Effector memory CD8-positive, alpha-beta T cell (primary cell): Measurements from ENCODE around the gene PLCL2.

ENCODE experiments used
- ATAC-seq: fragments of 150-1000 bp; cut with Tn5 transposase; replicated peaks from 2 replicates; pipeline ENCODE4 v1.10.0; 2021; ENCODE audit warnings: mild to moderate bottlenecking, moderate library complexity
- DNase-seq, 3 experiments: peaks; one replicate each; pipeline ENCODE4 v3.0.0; 2021
- H3K27ac Mint-ChIP-seq, 2 donors: one replicate each; pipeline ENCODE4 v1.8.0; 2022; ENCODE audit warnings: mild to moderate bottlenecking in 2 of 2, mixed read lengths in 2 of 2, moderate library complexity in 2 of 2
- H3K27me3 Mint-ChIP-seq, 2 donors: one replicate each; pipeline ENCODE4 v1.8.0; 2022; ENCODE audit warnings: mixed read lengths in 2 of 2
- H3K36me3 Mint-ChIP-seq: one replicate; pipeline ENCODE4 v1.8.0; 2022; ENCODE audit warnings: mild to moderate bottlenecking, moderate library complexity, mixed read lengths; ENCODE audit not compliant: insufficient read depth
- H3K4me1 Mint-ChIP-seq, 2 donors: one replicate each; pipeline ENCODE4 v1.8.0; 2022; ENCODE audit warnings: low read depth in 2 of 2, mixed read lengths in 2 of 2
- H3K4me3 Mint-ChIP-seq, 2 donors: one replicate each; pipeline ENCODE4 v1.8.0; 2022; ENCODE audit warnings: mild to moderate bottlenecking in 2 of 2, mixed read lengths in 2 of 2, moderate library complexity in 2 of 2
- H3K9me3 Mint-ChIP-seq, 2 donors: one replicate each; pipeline ENCODE4 v1.8.0; 2022; ENCODE audit warnings: mixed read lengths in 2 of 2

PLCL2 gene

DNA sequence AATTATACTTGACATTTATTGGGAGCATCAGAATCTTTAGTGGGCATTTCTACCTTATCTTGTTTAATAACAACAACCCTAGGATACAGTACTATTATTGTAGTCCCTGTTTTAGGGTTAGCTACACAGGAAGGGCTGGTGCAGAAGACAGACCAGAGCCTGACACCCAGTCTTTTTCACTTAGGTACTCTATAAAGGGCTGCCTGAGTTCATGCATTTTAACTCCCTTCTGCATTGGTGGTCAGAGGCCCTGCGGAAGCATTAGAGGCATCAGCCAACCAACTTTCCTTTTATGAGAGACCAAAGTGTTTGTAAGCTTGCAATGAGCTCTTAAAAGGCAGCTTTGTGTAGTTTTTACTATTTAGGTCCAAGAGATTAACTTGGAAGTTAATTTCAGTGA lies 105.4 kb downstream of the PLCL2 start:
- DNase-seq: no peak
- no peaks in the 10 kb centered on the region for H3K9me3 Mint-ChIP-seq
- H3K36me3 Mint-ChIP-seq: peaks cover 6% of the 10 kb centered on the region
- no peak for ATAC-seq
- peak overlapping the region in 1 of 2 donors; percentile 4 for H3K4me3 Mint-ChIP-seq
- H3K27ac Mint-ChIP-seq: peak overlapping the region in 1 of 2 donors; percentile 71
- no peaks in the 10 kb centered on the region for H3K27me3 Mint-ChIP-seq
- peaks cover 46 to 80% of the 10 kb centered on the region in 2 donors for H3K4me1 Mint-ChIP-seq

GRCh38 chr3:16992198-16992597 lies 107.4 kb downstream of the PLCL2 start:
- H3K4me1 Mint-ChIP-seq: peaks cover 57 to 81% of the 10 kb centered on the region in 2 donors
- peak overlapping the region; percentile 22 to 49 for H3K4me3 Mint-ChIP-seq
- H3K36me3 Mint-ChIP-seq: peaks cover 6% of the 10 kb centered on the region
- no peaks in the 10 kb centered on the region for H3K9me3 Mint-ChIP-seq
- peak overlapping the region; percentile 7 to 20 for H3K27ac Mint-ChIP-seq
- H3K27me3 Mint-ChIP-seq: no peaks in the 10 kb centered on the region
- ATAC-seq: peak; percentile 52
- DNase-seq: no peak

GRCh38 chr3:16993227-16993626 lies 108.5 kb downstream of the PLCL2 start:
- H3K27ac Mint-ChIP-seq: peak overlapping the region in 1 of 2 donors; percentile 82
- H3K4me3 Mint-ChIP-seq: no peak overlapping the region
- H3K9me3 Mint-ChIP-seq: no peaks in the 10 kb centered on the region
- peaks cover 58 to 85% of the 10 kb centered on the region in 2 donors for H3K4me1 Mint-ChIP-seq
- DNase-seq: no peak
- peaks cover 9% of the 10 kb centered on the region for H3K36me3 Mint-ChIP-seq
- H3K27me3 Mint-ChIP-seq: no peaks in the 10 kb centered on the region
- no peak for ATAC-seq

GRCh38 chr3:16994854-16995525 lies 110.2 kb downstream of the PLCL2 start:
- DNase-seq (no peak), ATAC-seq (peak; percentile 17)
- peak overlapping the region; percentile 13 to 58 for H3K4me3 Mint-ChIP-seq
- H3K9me3 Mint-ChIP-seq: no peaks in the 10 kb centered on the region
- peaks cover 61 to 84% of the 10 kb centered on the region in 2 donors for H3K4me1 Mint-ChIP-seq
- H3K27me3 Mint-ChIP-seq: no peaks in the 10 kb centered on the region
- H3K27ac Mint-ChIP-seq: peak overlapping the region; percentile 82 to 87
- H3K36me3 Mint-ChIP-seq: peaks cover 9% of the 10 kb centered on the region

- peak overlapping the region; percentile 82 to 87 for H3K27ac Mint-ChIP-seq
- no peaks in the 10 kb centered on the region for H3K27me3 Mint-ChIP-seq
- H3K4me3 Mint-ChIP-seq: peak overlapping the region; percentile 15 to 20
- H3K4me1 Mint-ChIP-seq: peaks cover 61 to 84% of the 10 kb centered on the region in 2 donors
- peaks cover 9% of the 10 kb centered on the region for H3K36me3 Mint-ChIP-seq
- peaks cover 0 to 3% of the 10 kb centered on the region in 2 donors for H3K9me3 Mint-ChIP-seq
- ATAC-seq (no peak), DNase-seq (no peak)
These were observed 110.8 kb downstream of the PLCL2 start for GRCh38 chr3:16995601-16996000.

DNA sequence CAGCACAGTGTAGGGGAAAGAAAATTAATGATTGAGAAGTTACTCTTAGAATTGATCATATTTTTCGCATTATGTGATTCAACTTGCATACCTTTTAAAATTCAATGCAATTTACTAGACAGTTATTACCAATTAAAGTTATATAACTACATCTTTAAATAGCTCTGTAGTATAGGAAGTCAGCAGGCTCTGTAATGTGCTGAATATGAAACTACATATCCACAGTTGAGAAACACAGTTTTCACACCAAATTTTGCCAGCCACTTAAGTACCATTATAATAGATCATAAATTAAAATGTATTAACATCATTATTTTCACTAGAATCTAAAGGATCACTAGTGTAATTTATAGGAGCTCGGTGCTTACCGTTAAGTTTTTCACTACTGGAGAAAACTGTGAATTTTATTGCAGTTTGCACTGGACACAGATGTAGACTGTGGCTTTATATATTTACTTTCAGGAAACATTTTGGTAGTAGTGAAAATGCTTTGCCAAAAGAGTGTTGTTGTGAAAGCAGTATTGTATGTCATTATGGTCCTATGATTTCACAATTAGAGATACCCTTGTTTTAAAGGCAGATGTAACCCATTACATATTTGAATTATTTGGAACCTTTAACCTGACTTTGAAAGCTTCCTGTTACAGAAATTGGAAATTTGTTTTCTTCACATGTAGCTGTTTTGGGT lies 113.6 kb downstream of the PLCL2 start:
- Mint-ChIP-seq H3K9me3 (peaks cover 0 to 3% of the 10 kb centered on the region in 2 donors), H3K4me1 (peaks cover 50 to 84% of the 10 kb centered on the region in 2 donors), H3K4me3 (no peak overlapping the region), H3K36me3 (peaks cover 6% of the 10 kb centered on the region), H3K27me3 (no peaks in the 10 kb centered on the region), H3K27ac (peak overlapping the region in 1 of 2 donors; percentile 78)
- no peak for DNase-seq
- ATAC-seq: no peak

DNA sequence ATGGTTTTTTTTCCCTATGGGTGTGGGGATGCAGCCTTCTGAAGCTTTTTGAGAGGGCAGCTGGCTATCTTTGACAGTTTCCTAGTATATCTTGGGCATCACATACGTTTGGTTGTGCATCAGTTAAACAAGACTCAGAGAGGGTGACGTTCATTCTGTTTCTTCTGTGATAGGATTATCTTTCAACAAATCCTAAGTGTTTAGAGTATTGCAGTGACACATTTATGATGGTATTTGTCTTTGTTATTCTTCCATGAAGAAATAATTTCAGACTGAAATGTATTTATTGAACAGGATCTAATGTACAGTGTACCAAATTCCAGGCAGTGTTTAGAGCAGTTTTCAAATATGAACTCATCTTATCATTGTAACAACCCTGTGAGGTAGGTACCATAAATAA lies 114.4 kb downstream of the PLCL2 start:
- Mint-ChIP-seq H3K4me1 (peaks cover 54 to 84% of the 10 kb centered on the region in 2 donors), H3K4me3 (no peak overlapping the region), H3K9me3 (peaks cover 0 to 3% of the 10 kb centered on the region in 2 donors), H3K27me3 (no peaks in the 10 kb centered on the region), H3K36me3 (peaks cover 6% of the 10 kb centered on the region), H3K27ac (peak overlapping the region in 1 of 2 donors; percentile 78)
- no peak for ATAC-seq
- DNase-seq: no peak

GRCh38 chr3:16999871-17000270 lies 115.1 kb downstream of the PLCL2 start:
- H3K27me3 Mint-ChIP-seq: no peaks in the 10 kb centered on the region
- DNase-seq (no peak), ATAC-seq (no peak)
- peak overlapping the region in 1 of 2 donors; percentile 50 for H3K27ac Mint-ChIP-seq
- H3K4me3 Mint-ChIP-seq: no peak overlapping the region
- H3K36me3 Mint-ChIP-seq: peaks cover 4% of the 10 kb centered on the region
- H3K4me1 Mint-ChIP-seq: peaks cover 55 to 86% of the 10 kb centered on the region in 2 donors
- H3K9me3 Mint-ChIP-seq: peaks cover 0 to 3% of the 10 kb centered on the region in 2 donors

GRCh38 chr3:17003457-17003856 lies 118.7 kb downstream of the PLCL2 start:
- peaks cover 0 to 3% of the 10 kb centered on the region in 2 donors for H3K9me3 Mint-ChIP-seq
- ATAC-seq: no peak
- H3K27ac Mint-ChIP-seq: peak overlapping the region; percentile 81 to 86
- peaks cover 47 to 86% of the 10 kb centered on the region in 2 donors for H3K4me1 Mint-ChIP-seq
- H3K36me3 Mint-ChIP-seq: no peaks in the 10 kb centered on the region
- H3K27me3 Mint-ChIP-seq: no peaks in the 10 kb centered on the region
- no peak for DNase-seq
- no peak overlapping the region for H3K4me3 Mint-ChIP-seq

DNA sequence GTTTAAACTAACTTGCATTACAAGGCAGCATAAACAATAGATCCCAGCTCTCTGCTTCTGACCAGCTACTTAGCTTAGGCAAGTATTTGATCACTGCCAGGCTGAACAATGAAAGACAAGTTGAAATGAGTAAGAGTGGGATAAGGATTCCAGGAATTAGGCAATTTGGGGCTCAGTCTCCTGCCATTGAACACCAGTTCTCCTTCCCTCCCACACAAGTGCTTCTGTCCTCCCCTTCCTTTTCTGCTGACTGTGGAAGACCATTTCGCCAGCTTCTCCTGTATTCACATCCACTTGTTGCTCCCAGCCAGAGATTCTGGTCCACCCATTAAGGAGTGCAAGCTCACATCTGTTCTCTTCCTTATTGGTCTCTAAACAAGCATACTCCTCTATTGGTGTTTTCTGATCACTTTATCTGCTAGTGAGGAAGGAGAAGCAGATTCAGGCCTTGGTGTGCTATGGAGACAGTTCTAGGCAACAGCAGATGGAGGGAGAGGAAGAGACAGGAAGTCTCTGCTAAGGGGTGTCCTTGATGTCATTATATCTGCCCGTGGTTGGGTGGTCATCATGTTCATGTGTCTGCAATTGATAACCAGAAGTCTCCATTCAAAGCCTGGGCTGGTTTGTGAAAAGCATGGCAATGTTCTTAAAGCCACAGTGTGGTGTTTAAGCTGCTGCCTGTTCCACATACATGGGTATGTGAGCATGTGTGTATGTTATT lies 121.5 kb downstream of the PLCL2 start:
- Mint-ChIP-seq H3K27ac (peak overlapping the region; percentile 49 to 53), H3K4me1 (peaks cover 40 to 75% of the 10 kb centered on the region in 2 donors), H3K36me3 (peaks cover 17% of the 10 kb centered on the region), H3K9me3 (no peaks in the 10 kb centered on the region), H3K4me3 (peak overlapping the region; percentile 32 to 50), H3K27me3 (no peaks in the 10 kb centered on the region)
- DNase-seq (no peak), ATAC-seq (peak; percentile 71)

- no peak for DNase-seq
- peaks cover 40 to 67% of the 10 kb centered on the region in 2 donors for H3K4me1 Mint-ChIP-seq
- no peak overlapping the region for H3K4me3 Mint-ChIP-seq
- no peaks in the 10 kb centered on the region for H3K9me3 Mint-ChIP-seq
- no peaks in the 10 kb centered on the region for H3K27me3 Mint-ChIP-seq
- no peak for ATAC-seq
- H3K36me3 Mint-ChIP-seq: peaks cover 17% of the 10 kb centered on the region
- no peak overlapping the region for H3K27ac Mint-ChIP-seq
These were observed 122.5 kb downstream of the PLCL2 start for GRCh38 chr3:17007284-17007683.

GRCh38 chr3:17009826-17010225 lies 125.1 kb downstream of the PLCL2 start:
- no peaks in the 10 kb centered on the region for H3K9me3 Mint-ChIP-seq
- H3K4me1 Mint-ChIP-seq: peaks cover 30 to 55% of the 10 kb centered on the region in 2 donors
- peaks cover 17% of the 10 kb centered on the region for H3K36me3 Mint-ChIP-seq
- H3K27me3 Mint-ChIP-seq: no peaks in the 10 kb centered on the region
- H3K4me3 Mint-ChIP-seq: no peak overlapping the region
- H3K27ac Mint-ChIP-seq: no peak overlapping the region
- DNase-seq: no peak
- no peak for ATAC-seq

DNA sequence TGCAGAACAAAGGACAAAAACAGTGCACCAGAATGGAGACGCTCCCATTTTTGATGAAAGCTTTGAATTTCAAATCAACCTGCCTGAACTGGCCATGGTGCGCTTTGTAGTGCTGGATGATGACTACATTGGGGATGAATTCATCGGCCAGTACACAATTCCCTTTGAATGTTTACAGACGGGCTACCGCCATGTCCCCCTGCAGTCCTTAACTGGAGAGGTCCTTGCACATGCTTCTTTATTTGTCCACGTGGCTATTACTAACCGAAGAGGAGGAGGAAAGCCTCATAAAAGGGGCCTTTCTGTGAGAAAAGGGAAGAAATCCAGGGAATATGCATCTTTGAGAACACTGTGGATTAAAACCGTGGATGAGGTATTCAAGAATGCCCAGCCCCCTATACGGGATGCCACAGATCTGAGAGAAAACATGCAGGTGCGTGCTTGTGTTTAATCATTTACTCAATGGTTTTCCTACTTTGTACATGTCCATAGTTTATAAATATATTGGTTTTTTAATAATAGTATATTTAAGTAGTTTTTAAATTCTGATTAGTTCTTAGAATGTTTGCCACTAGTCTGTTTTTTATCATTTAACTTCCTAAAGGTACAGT lies 127.1 kb downstream of the PLCL2 start:
- DNase-seq: no peak
- Mint-ChIP-seq H3K27ac (no peak overlapping the region), H3K4me3 (no peak overlapping the region), H3K4me1 (peaks cover 18 to 46% of the 10 kb centered on the region in 2 donors), H3K36me3 (peaks cover 28% of the 10 kb centered on the region), H3K27me3 (no peaks in the 10 kb centered on the region), H3K9me3 (no peaks in the 10 kb centered on the region)
- ATAC-seq: no peak
